GM20431 (cell line): ENCODE results near the gene SARNP.

Experiments
- in situ Hi-C: fragments of 300-500 bp; cut with MseI, MboI; formaldehyde crosslinking; loops from one replicate; pipeline ENCODE4 v1.15.0; 2020; ENCODE audit warnings: low sequenced_read_pairs; ENCODE audit not compliant: unreplicated experiment

Gene SARNP

DNA sequence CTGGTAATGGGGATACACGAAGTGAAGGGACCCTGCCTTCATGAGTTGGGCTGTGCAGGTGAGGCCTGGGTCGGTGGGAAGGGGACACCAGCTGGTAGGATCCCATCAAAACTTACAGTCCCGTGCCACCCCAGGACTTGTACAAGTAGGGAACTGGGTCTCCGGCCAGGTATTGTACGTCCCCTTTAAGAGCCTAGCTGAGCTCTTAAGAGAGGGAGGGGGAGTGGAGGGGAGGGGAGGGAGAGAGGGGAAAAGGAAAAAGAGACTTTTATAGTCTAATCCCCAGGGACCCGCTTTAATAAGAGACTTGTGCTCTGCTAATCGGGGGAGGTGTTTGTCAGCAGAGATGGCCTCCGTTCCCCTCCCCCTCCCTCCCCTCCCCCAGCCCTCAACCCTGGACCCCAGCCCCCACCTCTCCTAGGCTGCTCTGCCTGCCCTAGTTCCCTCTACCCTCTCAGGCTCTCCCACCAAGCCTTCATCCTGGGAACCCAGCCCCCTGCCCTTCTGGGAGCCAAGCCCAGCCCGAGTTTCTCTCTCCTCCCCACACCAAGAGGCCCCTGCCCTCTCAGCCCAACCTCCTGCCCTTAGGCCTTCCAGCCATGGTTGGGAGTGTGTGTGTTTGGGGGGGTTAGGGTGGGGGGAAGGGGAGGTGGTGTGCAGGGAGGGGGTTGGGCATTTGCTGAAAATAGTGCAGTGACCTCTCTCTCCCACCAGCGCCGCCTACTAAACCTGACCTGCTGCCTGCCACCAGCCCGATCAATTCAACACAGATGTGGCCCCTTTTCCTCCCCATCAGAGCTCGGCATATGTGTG lies 72.0 kb downstream of the SARNP start:
- in situ Hi-C loops: loop anchor here (25.0 kb wide), 1 partner anchor 192 kb away; the partner anchor contains the start of genes DGKA and PYM1

DNA sequence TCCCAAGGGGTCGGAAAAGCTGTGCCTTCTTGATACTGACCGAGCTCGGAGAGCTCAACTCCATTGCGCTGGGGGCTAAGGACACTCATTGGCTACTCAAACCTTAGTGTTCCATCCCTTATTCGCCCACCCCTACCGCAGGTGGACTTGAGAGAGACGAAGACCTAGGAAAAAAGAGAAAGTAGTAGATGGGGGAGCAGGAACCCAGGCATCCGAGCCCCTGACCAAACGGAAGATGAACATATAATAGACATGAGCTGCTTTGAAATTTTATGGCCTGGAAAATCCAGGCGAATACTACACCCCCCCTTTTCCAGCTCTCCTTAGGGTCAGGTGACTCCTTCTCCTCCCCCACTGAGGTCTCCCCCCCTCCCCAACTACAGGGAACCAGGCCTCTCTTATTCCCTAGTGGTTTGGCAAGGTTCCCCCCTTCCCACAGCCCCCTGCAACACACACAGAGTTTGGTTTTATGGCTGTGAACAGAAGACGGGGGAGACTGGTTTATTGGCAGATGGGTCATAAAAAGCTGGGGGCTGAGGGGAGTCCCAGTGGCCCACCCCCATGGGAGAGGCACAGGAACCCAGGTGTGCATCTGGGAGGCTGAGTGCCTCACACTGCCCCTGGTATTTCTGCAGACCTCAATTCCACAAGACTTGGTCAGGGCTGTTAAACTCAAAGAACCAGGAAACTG lies 73.0 kb downstream of the SARNP start:
- in situ Hi-C loops: loop anchor here (25.0 kb wide), 1 partner anchor 193 kb away; the partner anchor contains the start of genes DGKA and PYM1

DNA sequence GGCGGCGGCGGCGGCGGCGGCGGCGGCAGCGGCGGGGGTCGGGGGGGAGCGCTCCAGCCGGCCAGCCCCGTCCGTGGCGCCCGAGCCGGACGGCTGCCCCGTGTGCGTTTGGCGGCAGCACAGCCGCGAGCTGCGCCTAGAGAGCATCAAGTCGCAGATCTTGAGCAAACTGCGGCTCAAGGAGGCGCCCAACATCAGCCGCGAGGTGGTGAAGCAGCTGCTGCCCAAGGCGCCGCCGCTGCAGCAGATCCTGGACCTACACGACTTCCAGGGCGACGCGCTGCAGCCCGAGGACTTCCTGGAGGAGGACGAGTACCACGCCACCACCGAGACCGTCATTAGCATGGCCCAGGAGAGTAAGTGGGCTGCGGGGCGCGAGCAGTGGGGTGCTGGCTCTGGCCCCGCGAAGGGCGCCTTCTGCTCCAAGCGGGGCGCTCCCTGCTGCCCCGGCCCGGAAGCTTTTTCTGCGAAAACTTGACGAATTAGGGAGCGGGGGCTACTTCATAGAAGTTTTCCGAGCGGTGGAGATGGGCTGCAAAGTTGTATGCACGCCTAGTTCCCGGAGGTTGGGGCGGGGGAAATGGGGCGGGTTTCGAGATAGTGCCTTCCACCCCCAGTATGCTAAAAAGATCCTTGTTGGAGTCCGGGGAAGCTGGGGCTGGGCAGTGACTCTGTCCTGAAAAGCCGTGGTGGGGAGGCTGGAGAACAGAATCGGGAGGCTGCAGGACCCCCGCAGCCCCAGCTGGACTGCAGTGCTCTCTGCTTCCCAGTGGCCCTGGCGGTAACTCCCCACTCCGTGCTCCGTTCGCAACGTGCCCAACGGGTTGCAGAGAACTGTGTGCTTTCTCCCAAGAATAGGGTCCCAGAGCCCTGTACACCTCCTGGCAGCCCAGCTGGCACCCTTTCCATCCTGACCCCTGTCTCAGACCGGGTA lies 73.9 kb downstream of the SARNP start:
- in situ Hi-C loops: loop anchor here (25.0 kb wide), 1 partner anchor 194 kb away; the partner anchor contains the start of genes DGKA and PYM1

DNA sequence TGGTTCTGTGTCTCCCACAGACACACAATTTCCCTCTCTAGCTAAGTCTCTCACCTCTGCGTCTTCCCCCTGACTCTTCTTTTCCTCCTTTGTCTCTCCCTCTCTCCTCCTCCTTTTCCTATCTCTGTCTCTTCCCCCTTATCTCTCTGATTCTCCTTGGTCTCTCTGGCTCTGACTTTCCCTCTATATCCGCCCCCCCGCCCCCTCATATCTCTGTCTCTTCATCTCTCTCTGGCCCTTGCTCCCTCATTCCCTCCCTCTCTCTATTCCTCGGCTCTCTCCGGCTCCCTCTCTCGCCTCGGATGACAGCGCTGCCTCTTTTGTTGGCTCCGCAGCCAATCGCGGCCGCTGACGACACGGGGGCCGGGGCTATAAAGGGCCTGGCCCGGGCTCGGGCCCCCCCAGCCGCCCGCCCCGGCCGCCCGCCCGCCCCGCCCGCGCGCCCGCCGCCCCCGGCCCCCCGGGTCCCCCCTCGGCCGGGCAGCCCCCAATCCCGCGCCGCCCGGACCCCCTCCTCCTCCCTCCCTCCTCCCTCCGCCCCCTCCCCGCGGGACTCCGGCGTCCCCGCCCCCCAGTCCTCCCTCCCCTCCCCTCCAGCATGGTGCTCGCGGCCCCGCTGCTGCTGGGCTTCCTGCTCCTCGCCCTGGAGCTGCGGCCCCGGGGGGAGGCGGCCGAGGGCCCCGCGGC lies 74.7 kb downstream of the SARNP start, which contains the start of gene GDF11:
Gene GDF11 (plus strand): TSS at position 404 of the 687 bp plus-strand sequence. CDS start 195 bp downstream, at position 599.
- in situ Hi-C loops: loop anchor here (25.0 kb wide), 1 partner anchor 194 kb away; the partner anchor contains the start of genes DGKA and PYM1

DNA sequence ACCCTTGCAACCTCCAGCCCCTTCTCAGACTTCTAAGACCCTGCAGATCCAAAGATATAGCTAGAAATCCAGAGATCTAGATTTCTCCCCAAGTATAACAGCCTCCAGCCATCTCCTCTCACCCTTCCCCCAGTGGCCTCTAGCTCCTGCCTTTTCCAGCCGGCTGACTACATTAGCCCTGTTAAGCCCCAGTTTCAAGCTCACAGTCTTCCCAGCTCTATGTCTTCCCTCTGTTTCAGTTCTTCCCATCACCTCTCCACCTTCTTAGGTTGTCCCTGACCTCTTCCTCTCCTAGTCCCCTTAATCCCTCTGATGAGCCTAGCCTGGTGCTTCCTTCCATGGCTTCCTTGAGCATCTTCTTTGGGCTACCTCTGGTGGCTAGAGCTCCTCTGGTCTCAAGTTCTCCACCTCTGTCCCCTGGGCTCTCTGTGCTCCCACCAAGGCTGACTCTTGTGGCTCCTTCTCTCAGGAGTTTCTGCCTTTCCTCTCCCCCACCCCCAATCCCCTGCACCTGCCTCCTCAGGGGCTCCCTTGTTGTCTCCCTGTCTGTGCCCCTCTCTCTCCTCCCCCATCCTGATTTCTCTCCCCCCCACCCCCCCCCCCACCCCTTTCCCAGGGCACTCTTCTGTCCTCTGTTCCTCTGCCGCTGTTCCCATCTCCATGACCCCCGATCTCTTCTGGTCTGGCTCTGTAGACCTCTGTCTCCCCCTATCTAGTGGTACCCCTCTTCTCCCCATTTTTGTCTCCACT lies 75.4 kb downstream of the SARNP start:
- in situ Hi-C loops: loop anchor here (25.0 kb wide), 1 partner anchor 195 kb away; the partner anchor contains the start of genes DGKA and PYM1

DNA sequence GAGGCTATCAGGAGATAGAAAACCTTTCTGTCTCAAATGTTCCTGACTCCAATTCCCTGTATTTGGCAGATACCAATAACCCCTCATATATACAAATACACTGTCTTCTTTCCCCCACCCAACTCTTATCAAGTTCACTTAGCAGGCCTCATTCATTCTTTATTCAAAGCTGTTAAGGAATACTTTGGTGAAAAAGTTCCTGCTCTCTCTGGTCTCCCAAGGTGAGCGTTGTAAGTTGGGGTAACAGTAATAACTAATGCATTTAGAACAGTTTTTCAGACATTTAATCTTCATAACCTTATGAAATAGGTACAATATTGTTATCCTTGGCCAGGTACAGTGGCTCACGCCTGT lies 78.5 kb downstream of the SARNP start:
- in situ Hi-C loops: loop anchor here (25.0 kb wide), 1 partner anchor 198 kb away; the partner anchor contains the start of genes DGKA and PYM1

DNA sequence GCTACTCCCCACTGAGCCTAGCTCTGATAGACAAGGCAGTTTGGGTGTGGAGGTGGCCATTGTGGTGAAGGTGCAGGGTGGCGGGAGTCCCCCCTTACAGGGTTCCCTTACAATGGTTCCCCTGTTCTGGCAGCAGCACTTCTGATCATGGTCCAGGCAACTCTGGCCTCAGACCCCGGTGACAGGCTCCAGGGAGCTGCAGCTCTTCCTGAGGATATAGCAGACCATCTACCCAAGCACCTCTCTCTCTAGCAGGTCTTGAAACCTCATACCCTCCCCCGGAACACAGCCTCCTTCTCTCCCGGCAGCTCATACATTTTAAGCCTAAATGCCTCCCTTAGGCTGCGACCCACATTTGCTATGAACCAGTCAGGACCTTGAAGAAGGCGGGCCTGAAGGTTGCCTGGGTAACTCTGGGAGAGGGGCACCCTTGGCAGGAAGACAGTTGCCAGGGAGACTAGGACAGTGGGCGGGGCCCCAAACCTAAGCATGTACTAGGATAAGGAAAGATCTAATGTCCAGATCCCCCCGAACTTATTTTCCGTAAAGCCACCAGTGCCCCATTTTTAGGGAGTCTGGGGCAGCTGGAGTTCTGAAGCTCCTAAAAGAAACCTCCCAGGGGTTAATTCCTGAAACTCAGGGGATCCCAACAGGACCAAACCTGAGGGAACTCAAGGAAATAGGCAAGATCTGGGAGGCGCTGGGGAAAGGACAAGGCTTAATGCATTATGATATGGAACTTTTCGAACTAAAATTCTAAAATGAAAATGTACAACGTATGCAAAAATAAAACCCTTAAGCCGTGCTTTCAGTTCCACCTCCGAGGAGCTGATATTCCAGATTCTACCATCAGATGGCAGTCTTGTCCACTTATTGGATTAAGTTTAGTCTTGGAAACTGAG lies 79.2 kb downstream of the SARNP start:
- in situ Hi-C loops: loop anchor here (25.0 kb wide), 1 partner anchor 199 kb away; the partner anchor contains the start of genes DGKA and PYM1

DNA sequence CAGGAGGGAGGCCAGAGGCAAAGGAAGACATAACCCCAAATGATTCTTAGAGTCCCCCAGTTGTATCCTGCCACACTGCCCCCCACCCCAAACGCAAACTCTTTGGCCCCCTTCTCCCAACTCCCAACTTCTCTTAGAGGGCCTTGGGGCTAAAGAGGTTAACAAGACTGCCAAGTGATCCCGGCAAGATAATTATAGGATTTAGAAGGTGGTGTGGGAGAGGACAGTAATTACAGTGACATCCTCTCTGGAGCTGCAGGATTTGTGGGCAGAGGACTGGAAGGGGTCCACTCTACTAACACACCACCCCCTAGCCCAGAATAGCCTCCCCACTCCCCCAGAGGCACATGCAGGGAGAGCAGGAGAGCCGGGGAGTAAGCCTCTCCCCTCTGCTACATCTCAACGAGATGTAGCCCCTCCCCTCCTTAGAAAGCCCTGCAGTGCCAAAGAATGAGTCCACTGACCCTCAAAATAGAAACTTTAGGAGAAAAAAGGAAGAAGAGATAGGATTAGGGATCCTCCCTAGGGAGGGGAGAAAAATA lies 79.9 kb downstream of the SARNP start:
- in situ Hi-C loops: loop anchor here (25.0 kb wide), 1 partner anchor 200 kb away; the partner anchor contains the start of genes DGKA and PYM1

DNA sequence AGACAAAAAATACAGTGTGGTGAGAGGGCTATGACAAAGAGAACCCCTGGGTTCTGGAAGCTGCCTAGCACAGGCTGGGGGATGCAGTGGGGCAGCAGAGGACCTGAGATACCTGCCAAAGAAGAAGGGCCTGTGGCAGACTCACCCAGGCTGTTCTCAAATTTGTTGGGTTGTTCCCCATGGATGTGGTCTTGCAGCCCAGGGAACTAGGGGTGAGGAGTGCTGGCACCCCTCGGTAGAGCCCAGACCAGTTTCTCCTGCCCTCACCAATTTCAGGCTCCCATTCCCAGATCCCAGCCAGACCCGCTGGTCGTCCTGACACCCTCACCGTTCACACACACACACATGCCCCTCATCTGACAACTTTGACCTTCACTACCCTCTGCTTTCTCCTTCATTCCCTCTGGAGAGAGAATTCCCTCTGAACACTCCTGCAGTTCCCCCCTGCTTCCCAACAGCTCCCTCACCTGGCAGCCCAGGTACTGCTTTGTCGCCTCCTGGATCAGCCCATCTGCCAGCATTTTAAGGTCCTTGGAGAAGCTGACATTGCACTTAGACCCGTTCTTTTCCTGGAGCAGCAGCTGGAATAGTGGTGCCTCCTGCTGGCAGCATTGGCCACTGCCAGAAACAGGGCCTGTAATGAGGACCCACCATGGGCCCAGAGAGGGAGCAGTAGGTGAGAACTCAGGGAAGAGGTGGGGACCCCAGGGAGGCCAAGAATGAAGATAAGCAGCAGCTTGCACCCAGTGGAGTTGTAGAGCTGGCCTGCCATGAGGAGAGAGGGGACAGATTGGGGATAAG lies 80.5 kb downstream of the SARNP start:
- in situ Hi-C loops: loop anchor here (25.0 kb wide), 1 partner anchor 200 kb away; the partner anchor contains the start of genes DGKA and PYM1

DNA sequence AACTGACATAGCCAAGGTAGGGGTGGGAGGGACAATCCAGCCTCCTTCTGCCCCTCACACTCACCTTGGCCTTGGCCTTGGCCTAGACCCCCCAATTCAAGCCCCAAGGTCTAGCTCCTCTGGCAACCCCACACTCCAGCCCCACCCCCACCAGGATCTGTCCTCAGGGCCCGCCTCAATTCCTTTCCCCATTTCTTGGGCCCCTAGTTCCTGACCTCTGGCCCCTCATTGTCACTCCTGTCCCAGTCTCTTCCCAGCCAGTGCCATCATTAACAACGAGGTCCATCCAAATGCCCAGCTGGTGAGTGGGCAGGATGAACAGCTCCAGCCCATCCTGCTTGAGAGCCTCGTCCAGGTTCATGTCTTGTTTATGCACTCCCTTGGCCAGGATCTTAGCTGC lies 81.4 kb downstream of the SARNP start:
- in situ Hi-C loops: loop anchor here (25.0 kb wide), 1 partner anchor 201 kb away; the partner anchor contains the start of genes DGKA and PYM1

DNA sequence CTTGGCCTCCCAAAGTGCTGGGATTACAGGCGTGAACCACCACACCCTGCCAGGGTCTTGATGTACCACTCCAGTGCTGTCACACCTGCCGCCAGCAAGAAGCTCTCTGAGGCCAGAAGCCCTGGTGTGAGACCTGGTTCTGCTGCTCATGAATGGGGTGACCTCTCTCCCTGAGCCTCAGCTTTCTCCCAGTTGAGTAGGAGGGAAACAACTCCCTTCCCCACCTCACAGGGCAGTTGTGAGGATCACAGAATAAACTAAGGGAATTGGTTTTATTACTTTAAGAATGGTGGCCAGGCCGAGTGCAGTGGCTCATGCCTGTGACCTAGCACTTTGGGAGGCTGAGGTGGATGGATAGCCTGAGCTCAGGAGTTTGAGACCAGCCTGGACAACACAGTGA lies 82.9 kb downstream of the SARNP start:
- in situ Hi-C loops: loop anchor here (25.0 kb wide), 1 partner anchor 203 kb away; the partner anchor contains the start of genes DGKA and PYM1

DNA sequence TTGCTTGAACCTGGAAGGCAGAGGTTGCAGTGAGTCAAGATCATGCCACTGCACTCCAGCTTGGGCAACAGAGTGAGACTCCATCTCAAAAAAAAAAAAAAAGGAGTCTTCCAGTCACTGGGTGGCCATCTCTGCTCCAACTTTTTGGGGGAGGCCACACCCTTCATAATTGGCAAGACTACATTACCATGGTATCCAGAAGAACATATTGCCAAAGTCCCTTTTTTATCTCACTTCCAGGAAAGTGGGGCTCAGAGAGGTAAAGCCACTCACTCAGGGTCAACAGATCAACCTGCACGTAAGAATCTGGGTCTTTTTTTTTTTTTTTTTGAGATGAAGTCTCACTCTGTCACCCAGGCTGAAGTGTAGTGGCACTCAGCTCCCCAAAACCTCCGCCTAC lies 83.7 kb downstream of the SARNP start:
- in situ Hi-C loops: loop anchor here (25.0 kb wide), 1 partner anchor 203 kb away; the partner anchor contains the start of genes DGKA and PYM1

DNA sequence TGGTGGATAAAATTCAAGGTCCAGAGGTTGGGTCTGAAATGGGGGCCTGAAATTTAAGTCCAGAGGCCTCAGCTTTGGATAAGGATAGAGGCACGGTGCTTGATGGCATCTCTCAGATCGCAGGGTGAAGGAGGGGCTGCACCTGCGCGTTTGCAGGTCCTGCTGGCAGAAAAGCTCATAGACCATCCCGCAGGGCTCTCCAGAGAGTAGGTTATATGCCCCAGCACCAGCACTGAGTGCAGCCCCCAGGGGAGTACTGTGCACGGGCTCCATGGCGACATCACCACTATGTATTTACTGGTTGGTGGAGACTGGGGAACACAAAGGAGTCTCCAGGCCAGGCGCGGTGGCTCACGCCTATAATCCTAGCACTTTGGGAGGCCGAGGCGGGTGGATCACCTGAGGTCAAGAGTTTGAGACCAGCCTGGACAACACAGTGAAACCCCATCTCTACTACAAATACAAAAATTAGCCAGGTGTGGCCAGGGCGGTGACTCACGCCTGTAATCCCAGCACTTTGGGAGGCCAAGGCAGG lies 84.4 kb downstream of the SARNP start:
- in situ Hi-C loops: loop anchor here (25.0 kb wide), 1 partner anchor 204 kb away; the partner anchor contains the start of genes DGKA and PYM1

DNA sequence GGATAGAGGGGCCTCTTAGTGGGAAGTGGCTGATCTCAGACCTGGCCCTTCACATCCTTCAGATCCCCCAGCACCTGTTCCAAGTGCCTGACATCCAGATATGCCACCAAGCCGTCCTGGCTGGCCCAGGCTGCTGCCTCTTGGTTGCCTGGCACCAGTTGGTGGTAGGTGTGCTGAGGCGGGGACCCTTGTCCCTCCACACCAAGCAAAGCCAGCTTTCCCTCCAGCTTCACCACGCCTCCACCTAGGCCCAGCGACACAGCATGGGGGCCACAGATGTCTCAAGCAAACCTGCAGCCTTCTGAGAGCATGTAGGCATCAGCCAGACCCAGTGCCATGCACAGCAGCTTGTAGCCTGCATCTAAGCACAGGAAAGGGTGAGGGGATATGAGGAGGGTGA lies 85.2 kb downstream of the SARNP start:
- in situ Hi-C loops: loop anchor here (25.0 kb wide), 1 partner anchor 205 kb away; the partner anchor contains the start of genes DGKA and PYM1
